ENCODE data around the gene UTP20.

The UTP20 gene

DNA sequence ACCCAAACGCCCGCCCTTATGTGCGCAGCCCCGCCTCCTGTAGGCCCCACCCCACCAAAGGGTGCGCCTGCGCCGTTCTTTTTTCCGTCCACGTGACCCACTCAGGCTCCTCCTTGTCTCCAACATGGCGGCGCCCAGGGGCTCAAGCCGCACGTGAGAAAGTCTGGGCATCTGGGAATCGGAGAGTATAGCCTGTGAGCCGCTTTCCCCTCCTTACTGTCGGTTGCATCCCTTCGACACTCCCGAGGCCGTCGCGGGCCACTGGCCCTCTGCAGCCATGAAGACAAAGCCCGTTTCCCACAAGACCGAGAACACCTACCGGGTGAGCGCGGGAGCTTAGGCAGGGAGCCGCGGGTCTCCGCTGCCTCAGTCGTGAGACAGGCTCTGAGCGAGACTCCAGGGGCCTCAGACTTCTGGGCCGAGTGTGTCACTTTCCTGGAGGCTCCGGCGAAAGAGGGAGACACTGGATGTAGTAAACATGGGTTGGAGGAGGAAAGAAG, at the start of gene UTP20:
Gene UTP20, plus strand, starts transcription at position 100 of the 500 bp plus-strand sequence. Its CDS starts 178 bp downstream, at position 278.
- DNase-seq (ENCODE audit: low spot score) = peak; percentile 56

DNA sequence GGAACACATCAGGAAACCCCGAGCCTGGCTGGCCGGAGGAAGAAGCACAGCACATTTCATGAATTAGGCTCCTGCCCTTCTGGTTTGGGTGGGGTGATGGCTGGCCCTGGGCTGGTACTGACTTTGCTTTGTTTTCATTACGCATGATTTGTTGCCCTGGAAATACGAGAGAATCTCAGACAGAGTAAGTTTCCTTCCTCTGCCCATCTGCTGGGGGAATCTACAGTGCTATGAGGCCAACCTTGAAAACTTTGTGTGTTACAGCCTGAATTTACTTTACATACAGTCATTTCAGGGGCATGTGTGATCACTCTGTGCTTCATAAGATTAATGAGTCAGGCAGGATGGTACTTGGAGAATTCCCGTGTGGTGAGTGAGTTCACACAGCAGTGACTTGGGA, 49.4 kb upstream of the UTP20 start:
- DNase-seq (ENCODE audit: low spot score) = no peak

DNA sequence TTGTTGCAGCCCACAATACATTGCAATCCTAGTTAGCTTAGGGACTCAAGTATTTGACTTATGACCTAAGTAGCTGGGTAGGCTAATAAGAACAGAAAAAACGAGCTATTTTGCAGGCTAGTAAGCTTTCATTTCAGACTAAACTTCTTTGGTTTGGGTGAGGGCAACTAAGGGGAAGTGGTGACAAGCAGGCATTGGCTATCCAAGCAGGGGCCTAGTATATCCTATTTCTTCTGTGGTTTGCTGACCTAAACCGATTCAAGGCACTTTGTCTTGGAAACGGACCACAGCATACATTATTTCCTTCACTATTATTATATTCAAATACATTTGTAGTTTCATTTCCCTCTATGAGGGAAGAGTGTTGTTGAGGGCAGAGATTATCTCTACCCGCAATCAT, 48.3 kb upstream of the UTP20 start:
- no peak for DNase-seq (ENCODE audit: low spot score)

DNA sequence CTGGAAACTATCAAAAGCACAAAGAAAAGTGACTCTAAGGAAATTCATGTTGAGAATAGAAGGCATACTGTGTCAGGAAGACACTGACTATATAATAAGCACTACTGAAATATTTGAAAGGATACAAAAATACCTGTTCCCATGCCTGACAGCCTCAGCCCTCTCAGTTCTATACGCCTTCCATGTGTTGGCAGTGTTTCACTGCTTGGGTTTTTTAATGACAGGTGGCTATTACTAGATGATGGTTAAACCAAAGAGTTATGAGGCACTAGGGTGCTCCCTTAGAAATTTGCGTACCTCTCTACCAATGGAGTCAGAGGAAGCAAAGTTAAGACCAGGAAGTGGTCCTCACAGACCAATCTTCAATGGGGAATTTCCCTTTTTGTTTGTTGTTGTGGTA, 44.2 kb upstream of the UTP20 start:
- no peak for DNase-seq (ENCODE audit: low spot score)

DNA sequence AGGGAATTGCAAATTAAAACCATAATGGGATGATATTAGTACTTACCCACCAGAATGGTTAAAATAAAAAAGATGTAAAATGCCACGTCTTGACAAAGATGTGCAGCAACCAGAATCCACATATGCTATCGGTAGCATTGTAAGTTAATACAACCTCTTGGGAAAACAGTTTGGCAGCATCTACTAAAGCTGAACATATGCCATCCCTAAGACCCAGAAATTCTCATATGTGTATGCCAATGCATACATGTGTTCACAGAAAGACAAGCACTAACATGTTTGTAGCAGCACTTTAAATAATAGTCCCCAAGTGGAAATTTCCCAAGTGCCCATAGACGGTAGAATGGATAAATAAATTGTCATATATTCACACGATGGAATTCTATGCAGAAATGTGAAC, 41.6 kb upstream of the UTP20 start:
- no peak for DNase-seq (ENCODE audit: low spot score)

DNA sequence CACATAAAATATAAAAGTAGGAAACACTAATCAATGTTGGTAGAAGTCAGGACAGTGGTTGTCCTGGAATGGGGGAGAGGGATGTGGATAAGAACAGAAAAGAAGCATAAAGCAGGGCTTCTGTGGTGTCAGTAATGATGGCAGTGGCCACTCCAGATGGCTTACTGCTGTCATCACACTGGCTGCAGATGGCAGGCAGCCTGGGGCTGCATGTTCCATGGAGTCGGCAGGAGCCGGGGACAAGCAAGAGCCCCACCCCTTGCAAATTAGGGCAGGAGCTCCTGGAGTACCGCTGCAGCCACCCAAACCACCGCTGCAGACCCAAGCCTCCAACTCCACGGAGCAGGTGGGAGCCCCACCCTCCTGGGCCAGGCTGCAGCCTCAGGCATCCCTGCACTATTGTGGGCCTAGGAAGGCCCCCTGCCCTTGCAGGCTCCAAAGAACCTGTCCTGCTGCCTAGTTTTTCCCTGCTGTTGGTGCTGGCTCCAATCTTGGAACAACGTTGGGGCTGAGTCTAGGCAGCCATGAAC, 41.0 kb upstream of the UTP20 start:
- no peak for DNase-seq (ENCODE audit: low spot score)

DNA sequence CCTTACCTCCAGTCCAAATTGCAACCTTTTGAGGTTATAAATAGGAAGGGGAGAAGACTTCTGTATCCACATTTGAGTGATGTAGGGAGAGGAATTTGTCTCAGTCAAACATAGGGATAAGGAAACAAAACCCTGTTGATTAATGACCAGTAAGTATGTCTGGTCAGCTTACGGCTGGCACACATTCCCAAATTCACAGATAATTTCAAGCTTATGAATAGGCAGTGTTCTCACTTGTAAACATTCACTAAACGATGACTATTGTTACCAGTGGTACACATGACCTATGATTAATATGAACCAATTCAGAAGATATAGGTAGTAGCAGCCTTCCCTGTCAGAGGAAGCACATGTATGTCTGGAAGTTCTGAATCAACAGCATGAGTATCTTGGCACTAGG, 36.8 kb upstream of the UTP20 start:
- no peak for DNase-seq (ENCODE audit: low spot score)

DNA sequence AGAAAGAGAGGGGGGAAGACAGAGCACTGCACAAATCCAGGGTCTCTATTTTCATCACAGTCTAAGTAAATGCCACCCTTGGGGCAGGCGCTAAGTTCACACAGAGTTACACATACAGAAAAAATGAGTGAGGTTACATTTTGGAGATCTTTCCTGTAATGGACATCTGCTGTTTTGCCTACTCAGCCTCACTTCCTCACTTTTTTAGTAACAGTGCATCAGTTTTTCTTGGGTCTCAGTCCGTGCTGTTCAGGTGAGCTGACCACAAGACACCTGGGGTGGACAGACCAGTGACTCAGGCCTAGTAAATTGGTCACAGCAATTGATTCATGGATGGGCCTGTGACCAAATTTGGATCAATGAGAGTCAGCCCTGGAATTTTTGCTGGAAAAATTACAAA, 36.3 kb upstream of the UTP20 start:
- DNase-seq (ENCODE audit: low spot score) = no peak

DNA sequence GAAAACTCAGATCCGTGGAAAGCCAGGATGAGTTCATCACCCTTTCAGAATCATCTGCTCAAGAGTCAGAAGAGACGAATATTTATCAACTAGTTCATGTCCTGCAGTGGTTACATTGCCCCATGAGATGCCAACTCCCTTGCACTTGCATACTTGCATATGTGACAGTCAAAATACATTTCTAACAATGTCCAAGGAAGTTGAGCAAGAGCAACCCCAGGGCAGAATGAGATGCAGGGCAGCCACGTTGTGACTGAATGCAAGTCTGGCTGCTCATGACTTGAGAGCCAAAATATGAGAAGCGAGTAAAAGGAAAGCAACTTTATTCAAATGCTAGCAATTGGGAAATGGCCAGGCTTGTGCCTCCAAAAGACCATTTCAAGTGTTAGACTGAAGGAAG, 23.6 kb upstream of the UTP20 start:
- DNase-seq (ENCODE audit: low spot score) = no peak

DNA sequence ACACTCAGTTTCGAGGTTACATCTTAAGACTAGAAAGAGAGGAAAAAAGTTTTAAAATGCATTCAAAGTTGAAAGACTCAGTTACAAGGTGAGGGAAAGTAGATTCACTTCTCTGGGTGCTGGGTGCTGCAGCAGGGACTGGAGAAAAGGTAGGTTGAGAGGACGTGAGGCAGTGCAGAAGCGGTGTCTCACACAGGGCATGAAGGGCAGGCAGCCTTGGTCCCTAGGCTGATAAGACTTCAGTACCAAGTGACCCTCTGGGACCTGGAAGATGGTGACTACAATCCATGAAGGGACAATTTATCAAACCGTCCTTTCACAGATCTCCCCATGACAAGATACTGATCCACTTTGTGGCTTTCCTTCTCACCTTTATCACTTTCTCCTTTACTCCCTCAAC, 22.5 kb upstream of the UTP20 start:
- no peak for DNase-seq (ENCODE audit: low spot score)

DNA sequence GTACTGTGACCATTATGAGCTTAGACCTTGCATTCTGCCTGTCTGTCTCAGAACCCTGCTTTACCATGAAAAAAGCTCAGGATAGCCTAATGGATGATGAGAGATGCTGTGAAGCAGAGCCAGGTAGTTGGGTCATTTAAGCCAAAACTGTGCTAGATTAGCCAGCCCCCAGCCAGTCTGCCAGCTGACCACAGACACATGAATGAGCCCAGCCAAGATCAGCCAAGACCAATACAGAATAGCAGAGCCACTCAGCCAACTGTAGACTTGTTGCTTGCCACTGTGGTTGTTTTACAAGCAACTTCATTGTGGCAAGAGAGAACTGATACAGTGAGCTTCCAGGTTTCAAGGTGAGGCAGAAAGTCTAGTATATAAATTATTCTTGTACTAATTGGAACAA, 12.8 kb upstream of the UTP20 start:
- no peak for DNase-seq (ENCODE audit: low spot score)

DNA sequence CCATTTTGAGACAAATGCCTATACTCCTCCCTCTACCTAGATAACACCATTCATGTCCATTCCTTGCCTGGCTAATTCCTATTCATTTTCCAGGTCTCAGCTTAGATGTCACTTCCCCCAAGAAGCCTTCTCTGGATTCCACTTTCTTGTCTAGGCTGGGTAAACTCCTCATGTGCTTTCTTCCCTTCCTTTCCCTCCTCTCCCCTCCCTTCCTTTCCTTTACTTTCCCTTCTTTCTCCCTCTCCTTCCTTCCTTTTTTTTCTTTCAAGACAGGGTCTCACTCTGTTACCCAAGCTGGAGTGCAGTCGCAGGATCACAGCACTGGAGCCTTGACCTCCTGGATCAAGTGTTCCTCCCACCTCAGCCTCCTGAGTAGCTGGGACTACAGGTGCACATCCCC, 3.5 kb upstream of the UTP20 start:
- no peak for DNase-seq (ENCODE audit: low spot score)

DNA sequence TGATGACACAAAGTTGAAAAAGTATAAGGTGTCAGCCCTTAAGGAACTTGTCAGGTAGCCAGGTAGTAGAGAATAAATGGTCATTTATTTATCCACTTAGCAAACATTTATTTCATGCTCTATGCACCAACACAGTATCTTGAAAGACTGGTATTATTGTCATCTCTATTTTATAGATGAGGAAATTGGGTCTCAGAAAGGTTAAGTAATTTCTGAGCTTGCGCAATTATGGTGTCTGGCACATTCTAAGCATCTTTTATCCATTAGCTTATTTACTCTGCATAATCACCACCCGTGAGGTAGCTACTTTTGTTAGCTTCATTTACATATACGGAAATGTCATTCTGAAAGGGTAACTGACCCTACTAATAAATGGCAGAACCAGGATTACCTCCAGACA, 2.5 kb upstream of the UTP20 start:
- DNase-seq (ENCODE audit: low spot score) = no peak

DNA sequence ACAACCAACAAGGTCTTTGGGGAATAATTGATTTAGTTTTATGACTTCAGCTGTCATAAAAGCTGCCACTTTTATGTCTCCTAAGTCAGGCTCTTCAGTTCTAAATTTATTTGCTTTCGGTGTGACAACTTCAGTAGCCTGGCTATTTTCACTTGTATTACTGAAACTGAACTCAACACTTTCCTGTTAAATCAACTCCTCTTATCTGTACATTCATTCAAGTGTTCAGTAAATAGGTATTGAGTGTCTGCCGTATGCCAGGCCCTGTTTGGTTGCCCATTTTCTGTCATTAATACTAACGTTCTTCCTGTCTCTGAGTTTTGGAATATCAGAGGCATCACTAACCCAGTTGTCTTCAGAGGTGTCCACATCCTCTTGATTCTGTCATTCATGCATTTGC, 7.5 kb downstream of the UTP20 start:
- no peak for DNase-seq (ENCODE audit: low spot score)

DNA sequence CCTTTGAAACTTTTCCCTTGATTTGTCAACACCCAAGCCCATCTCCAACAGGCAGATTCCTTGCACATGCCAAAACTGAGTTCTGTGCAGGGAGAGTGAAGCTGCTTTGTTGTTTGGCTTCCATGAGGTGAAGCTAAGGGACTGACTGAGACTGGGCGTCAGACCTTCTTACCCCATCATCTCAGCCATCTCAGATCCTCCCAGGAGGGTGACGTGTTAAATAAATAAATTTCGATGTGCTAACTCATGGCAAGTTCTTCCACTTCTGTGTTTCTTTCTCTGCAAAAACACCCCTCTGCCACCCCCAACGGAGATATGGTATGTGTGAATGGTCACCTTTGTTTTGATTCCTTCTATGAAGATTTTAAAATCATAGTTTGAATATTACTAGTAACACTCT, 17.8 kb downstream of the UTP20 start:
- DNase-seq (ENCODE audit: low spot score) = no peak

DNA sequence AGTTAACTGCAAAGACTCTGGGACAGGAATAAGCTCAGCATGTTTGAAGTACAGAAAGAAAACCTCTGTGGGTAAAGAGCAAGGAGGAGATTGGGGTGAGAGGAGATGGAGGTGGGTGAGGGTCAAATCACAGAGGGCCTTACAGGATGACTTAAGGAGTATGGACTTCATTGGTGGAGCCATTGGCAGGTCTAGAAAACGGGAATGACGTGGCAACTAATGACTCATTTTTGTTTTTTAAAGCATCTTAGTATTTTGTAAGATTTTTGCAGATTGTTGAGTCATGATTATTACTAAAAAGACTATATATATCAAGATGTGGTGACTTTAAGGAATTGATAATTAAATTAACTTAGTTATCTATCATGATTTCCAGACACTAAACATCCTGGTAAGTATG, 18.5 kb downstream of the UTP20 start:
- no peak for DNase-seq (ENCODE audit: low spot score)

DNA sequence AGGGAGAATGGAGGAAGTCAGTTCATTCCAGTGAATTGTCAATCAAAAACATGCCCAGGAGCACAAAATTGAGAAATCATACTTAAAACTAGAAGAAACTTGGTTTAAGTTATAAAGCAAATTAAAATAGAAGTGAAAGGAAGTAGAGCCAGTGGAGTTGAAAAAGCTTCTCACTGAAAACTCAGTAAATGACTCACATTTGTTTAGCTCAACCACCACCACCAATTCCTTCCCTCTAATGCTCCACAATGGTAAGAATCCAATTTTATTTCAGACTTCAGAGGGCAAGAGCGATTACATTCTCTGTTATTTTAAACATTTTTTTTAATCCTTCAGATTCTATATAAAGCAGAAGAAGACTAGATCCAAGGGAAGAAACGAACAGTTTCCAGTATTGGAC, 19.4 kb downstream of the UTP20 start:
- DNase-seq (ENCODE audit: low spot score) = no peak

DNA sequence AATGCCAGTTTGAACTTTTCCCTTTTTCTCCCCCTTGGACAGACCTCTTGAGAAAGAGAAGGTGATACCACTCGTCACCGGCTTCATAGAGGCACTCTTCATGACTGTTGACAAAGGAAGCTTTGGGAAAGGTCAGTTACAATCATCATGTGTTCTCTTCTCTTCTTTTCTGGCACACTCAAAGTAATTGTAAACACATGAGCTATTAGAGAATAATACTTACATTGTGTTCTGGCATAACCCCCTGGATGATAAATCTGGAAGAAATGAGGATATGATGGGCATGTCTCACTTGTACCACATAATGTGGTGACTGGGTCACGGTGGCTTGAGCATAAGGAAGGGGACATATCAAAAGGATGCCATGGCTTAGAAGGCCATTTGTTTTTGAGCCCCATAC, 20.0 kb downstream of the UTP20 start:
- DNase-seq (ENCODE audit: low spot score) = no peak

DNA sequence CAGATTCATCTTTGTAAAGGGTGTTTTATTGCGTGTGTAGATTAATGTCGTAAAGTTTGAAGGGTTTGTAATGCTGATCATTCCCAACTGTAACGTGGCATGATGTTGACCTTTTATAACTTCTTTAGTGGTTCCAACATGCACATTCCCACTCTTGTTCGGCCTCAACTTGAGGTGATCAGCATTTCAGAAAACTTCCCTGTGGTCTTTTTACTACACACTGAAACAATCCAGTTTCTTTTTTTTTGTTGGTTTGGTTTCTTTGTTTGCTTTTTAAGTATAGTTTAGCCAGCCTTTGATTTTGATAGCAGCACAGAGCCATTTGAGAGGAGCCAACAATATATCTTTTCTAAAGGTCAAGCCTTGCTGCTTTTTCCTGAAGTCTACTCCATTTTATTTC, 22.8 kb downstream of the UTP20 start:
- no peak for DNase-seq (ENCODE audit: low spot score)

DNA sequence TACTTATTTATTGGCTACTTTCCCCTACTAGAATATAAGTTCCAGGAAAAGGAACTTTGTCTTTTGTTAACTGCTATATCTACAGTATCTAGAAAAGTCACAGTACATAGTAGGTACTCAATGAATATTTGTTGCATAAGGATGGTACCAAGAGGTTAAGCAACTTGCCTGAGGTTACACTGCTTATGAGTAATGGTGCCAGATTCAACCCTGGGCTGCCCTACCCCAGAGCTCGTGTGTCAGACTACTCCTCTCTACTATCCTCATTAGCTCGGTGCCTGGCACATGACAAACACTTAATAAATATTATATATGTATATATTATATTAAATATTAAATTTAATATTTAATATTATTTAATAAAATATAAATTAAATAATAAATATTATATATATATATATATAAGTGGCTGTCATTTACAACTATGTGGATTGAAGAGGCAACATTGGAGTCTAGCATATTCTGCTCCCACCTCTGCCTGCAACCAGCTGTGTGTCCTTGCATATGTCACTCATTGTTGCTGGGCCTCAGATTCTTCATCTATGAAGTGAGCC, 25.4 kb downstream of the UTP20 start:
- no peak for DNase-seq (ENCODE audit: low spot score)

DNA sequence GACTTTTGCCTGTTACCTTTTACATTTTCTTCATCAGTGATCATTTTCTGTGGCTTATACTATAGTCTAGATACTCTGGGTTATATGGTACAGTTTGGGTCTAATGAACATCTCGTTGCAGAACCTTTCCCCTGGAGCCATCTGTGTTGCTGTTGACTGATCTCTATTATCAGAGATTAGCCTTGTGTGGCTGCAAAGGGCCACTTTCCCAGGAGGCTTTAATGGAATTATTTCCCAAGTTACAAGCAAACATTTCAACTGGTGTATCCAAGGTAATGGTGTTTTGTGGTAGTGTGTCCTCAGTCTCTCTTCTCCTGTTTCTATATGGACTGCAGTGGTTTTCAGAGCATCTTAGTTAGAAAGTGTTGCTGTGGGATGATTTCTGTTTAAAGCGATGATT, 25.9 kb downstream of the UTP20 start:
- DNase-seq (ENCODE audit: low spot score) = no peak

DNA sequence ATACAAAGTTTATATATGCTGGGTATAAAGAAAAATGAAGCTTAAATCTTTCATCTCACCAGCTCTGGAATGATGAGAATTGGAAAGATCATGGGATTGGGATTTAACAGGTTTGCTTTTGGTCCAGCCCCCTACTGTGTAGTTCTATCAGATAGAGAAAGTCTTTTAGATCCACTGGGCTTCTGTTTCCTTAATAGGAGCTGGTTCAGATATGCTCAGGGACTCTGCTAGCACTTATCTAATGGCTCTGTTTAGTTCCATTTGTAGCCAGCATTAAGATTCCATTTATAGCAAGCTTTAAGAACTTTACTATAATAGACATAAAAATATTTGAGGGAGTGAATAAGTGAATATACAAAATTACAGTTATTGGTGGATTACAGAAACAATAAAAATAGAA, 42.6 kb downstream of the UTP20 start:
- no peak for DNase-seq (ENCODE audit: low spot score)

DNA sequence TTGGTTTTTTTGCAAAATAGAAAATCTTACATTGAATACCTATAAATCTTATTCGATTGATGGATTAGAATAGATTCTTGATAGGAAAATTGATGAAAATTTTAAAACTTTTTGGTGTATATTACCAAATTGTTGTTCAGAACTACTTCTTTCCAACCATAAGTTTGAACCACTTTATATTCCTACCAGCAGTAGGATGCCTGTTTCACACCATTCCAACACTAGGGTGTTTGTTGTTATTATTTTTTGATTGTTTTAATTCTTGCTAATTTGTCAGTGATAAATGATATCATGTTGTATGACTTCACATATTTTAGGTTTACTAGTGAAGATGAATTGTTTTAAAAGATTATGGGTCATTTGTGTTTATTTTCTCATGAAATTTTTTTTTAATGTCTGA, 43.4 kb downstream of the UTP20 start:
- DNase-seq (ENCODE audit: low spot score) = no peak

DNA sequence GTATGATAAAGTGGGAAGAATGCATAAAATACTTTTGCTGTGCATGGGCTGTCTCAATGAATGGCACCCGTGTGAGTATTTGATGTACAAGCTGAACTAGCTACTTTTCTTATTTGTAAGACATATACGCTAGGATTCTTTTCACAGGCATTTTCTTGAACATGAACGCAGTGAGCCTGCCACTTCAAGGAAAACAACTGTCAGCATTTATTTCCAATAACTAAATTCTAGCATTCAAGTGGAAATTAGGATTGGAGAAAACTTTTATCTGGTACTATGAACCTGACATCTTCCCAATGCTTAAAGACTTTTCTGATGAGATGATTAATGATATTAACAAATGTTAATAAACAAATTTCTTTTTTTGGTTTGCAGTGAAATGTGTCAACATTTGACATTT, 45.7 kb downstream of the UTP20 start:
- no peak for DNase-seq (ENCODE audit: low spot score)

DNA sequence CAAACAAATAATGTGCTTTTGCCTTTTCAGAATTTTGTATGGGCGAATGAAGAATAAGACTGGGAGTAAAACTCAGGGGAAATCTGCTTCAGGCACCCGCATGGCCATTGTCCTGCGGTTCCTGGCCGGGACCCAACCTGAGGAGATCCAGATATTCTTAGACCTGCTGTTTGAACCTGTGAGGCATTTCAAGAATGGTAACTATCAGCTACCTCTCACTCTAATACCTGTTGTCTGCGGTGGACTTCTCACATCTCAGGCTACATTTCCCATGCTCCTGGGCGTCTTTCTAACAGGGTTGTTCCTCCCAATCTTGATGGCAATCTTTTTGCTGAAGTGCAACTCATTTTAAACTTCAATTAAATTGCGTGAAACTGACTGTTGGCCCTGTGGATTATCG, 47.1 kb downstream of the UTP20 start:
- DNase-seq (ENCODE audit: low spot score) = no peak

Data from HuH-7.5 (cell line).